ENCODE measurements around the gene ADIPOR2. TPM values are rescaled to one million over a fixed set of nuclear protein-coding genes. Genes with fewer than 3 reads are reported as not detected.
"Not testable (repeated sequence)": the region's sequence is repeated elsewhere in the genome, so short reads cannot be mapped to it uniquely, and the experiment has no call there.

Gene ADIPOR2
- polyA plus RNA-seq, 3 donors: 45.7 to 47.4 (median 46.3) TPM

GRCh38 chr12:1661553-1662335, 29.1 kb upstream of the ADIPOR2 start:
- DNase-seq: peak; percentile 78

- DNase-seq: peak; percentile 50
Measured at GRCh38 chr12:1662761-1663439, 28.0 kb upstream of the ADIPOR2 start.

GRCh38 chr12:1663440-1664132, 27.3 kb upstream of the ADIPOR2 start:
- no peak for DNase-seq

- DNase-seq: no peak
Measured at GRCh38 chr12:1665366-1665765, 25.5 kb upstream of the ADIPOR2 start.

GRCh38 chr12:1666215-1666614, 24.7 kb upstream of the ADIPOR2 start:
- DNase-seq: no peak

GRCh38 chr12:1666685-1667162, 24.1 kb upstream of the ADIPOR2 start:
- no peak for DNase-seq

- DNase-seq: no peak
Measured at GRCh38 chr12:1668833-1669543, 21.9 kb upstream of the ADIPOR2 start.

- DNase-seq: no peak
Measured at GRCh38 chr12:1670358-1671268, 20.3 kb upstream of the ADIPOR2 start.

- DNase-seq: no peak
Measured at GRCh38 chr12:1676043-1676442, 14.8 kb upstream of the ADIPOR2 start.

GRCh38 chr12:1680804-1681492, 9.9 kb upstream of the ADIPOR2 start:
- DNase-seq: no peak

GRCh38 chr12:1681493-1681807, 9.4 kb upstream of the ADIPOR2 start:
- no peak for DNase-seq

GRCh38 chr12:1688086-1688710, 2.7 kb upstream of the ADIPOR2 start:
- DNase-seq: no peak

- peak; percentile 61 for DNase-seq
Measured at GRCh38 chr12:1691123-1692007, 495 bp downstream of the ADIPOR2 start.

- no peak for DNase-seq
Measured at GRCh38 chr12:1692226-1692625, 1.4 kb downstream of the ADIPOR2 start.

- DNase-seq: no peak
Measured at GRCh38 chr12:1692895-1693610, 2.2 kb downstream of the ADIPOR2 start.

GRCh38 chr12:1695097-1695496, 4.2 kb downstream of the ADIPOR2 start:
- not testable (repeated sequence) for DNase-seq

GRCh38 chr12:1695886-1696670, 5.2 kb downstream of the ADIPOR2 start:
- no peak for DNase-seq

Measured in renal pelvis (tissue), 4 donors.